GM18858 (cell line): Measurements from ENCODE around the gene BICRA.
"Not testable (repeated sequence)": the region's sequence is repeated elsewhere in the genome, so short reads cannot be mapped to it uniquely, and the experiment has no call there.

Source experiments
- ATAC-seq: cut with Tn5 transposase; IDR thresholded peaks from one replicate; pipeline ENCODE4 v1.9.1; 2021; ENCODE audit not compliant: unreplicated experiment

Gene BICRA

DNA sequence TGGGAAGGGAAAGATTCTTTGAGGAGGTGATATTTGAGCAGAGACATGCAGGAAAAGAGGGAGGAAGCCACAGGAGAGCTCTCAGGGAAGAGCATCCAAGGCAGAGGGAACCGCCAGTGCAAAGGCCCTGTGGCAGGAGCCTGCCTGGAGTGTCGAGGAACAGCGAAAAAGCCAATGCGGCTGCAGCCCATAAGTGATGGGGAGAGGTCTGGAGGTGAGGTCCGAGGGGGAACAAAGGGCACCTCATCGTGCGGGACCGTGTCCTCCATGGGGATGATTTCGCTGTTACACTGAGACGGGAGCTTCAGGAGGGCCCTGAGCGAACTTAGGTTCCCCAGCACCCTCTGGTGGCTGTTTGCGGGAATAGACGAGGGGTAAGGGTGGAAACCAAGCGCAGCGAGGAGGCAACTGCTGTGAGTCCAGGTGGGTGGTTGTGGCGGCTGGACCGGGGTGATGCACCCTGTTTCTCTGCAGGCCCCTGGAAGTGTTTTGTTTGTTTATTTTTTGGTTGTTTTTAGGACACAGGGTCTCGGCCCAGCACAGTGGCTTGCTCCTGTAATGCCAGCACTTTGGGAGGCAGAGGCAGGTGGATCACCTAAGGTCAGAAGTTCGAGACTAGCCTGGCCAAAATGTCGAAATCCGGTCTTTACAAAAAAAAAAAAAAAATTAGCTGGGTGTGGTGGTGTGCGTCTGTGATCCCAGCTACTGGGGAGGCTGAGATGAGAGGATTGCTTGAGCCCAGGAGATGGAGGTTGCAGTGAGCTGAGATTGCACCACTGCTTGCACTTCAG is 98.4 kb downstream of the BICRA start:
- no peak for ATAC-seq

DNA sequence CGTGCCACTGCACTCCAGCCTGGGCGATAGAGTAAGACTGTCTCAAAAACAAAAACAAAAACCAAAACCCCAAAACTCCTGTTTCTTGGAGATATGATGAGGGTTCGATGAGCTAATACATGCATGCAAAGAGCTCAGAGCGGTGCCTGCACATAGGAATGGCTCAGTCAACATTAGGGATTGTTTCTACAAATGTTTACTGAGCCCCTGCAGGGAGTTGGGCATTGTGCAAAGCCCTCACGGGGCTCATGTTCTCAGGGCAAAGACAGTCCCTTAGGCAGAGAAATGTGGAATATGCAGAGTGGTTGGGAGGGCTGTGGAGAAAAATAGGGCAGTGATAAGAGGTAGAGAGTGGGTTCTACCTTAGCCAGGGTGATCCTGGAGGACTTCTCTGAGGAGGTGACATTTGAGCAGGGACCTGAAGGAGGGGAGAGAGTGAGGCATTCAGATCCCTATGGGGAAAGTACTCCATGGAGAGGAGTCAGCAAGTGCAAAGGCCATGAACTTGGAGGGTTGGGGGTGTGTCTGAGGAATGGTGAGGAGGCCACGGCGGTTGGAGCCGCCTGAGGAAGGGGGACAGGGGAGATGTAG is 102.8 kb downstream of the BICRA start:
- no peak for ATAC-seq

DNA sequence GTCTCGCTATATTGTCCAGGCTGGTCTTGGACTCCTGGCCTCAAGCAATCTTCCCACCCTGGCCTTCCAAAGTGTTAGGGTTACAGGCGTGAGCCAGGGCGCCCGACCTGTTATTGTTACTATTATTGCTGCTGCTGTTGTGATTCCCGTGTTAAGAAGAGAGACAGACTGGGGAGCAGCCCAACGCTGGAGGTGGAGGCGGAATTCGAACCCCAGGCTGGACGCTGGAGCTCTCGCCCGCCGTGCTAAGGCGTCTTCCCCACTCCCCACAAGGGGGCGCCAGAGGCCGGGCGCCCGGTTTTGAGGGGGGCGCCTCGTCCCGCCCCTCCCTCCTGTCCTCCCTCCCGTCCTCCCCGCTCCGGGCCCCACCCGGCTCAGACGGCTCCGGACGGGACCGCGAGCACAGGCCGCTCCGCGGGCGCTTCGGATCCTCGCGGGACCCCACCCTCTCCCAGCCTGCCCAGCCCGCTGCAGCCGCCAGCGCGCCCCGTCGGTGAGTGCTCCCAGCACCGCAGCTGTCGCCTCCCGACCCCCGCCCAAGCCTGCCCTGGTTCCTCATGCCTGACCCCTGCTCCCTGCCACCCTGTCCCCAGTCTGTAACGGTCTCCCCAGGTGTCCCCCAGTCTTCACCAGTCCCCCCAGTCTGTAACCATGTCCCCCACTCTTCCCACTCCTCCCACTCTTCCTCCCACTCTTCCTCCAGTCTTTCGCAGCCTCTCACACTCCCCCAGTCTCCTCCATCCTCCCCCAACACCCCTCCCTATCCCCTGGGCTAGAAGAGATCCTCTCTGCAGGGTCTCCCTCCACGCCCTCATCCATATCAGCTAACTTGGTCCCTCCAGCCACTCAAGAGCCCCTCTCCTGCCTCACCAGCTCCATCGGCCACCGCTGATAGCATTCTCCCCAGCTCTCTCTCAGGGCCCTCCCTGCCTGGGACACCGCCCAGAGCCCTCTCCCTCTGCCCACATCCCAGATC is 104.4 kb downstream of the BICRA start, which contains the start of gene EHD2:
Gene EHD2 (plus strand): TSS at position 377 of the 976 bp plus-strand sequence. CDS start 3,191 bp downstream, outside the sequence.
- no peak for ATAC-seq

DNA sequence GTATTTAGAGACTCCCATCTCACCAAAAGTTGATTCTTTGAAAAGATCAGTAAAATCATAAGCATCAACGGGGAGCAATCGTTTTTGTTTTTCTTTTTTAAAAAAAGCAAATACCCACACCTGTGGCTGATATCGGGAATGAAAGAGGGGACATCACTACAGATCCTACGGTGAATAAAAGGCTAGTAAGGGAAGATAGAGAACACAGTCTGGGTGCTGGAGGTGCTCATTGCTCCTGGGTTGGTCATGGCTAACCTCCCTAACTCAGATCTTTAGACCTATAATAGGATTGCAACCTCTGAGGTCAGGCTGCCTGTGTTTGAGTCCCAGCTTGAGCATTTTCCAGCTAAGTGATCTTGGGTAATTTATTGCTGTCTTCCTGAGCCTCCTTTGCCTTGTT is 105.4 kb downstream of the BICRA start:
- ATAC-seq, result no peak

DNA sequence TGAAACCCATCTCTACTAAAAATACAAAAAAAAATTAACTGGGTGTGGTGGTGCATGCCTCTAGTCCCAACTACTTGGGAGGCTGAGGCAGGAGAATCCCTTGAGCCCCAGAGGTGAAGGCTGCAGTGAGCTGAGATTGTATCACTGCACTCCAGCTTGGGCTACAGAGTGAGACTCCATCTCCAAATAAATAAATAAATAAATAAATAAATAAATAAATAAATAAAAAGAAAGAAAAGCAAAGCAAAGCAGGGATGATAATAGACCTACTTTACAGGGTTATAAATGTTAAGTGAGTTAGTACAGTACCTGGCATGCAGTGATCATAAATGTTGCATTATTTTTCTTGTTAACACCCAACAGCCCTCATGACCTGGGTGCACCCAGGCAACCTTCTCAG is 105.9 kb downstream of the BICRA start:
- ATAC-seq, result not testable (repeated sequence)

DNA sequence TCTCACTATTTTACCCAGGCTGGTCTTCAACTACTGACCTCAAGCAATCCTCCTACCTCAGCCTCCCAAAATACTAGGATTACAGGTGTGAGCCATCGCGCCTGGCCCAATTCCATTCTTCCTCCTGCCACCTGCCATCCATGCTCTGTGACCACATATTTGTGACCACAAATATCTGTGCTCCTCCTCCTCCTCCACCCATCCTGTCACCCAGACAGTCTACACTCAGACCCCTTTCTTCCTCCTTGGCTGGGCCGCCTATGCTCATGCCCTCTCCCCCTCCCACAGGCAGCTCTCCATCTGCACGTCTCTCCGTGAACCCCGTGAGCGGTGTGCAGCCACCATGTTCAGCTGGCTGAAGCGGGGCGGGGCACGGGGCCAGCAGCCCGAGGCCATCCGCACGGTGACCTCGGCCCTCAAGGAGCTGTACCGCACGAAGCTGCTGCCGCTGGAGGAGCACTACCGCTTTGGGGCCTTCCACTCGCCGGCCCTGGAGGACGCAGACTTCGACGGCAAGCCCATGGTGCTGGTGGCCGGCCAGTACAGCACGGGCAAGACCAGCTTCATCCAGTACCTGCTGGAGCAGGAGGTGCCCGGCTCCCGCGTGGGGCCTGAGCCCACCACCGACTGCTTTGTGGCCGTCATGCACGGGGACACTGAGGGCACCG is 107.5 kb downstream of the BICRA start:
- ATAC-seq, result no peak

DNA sequence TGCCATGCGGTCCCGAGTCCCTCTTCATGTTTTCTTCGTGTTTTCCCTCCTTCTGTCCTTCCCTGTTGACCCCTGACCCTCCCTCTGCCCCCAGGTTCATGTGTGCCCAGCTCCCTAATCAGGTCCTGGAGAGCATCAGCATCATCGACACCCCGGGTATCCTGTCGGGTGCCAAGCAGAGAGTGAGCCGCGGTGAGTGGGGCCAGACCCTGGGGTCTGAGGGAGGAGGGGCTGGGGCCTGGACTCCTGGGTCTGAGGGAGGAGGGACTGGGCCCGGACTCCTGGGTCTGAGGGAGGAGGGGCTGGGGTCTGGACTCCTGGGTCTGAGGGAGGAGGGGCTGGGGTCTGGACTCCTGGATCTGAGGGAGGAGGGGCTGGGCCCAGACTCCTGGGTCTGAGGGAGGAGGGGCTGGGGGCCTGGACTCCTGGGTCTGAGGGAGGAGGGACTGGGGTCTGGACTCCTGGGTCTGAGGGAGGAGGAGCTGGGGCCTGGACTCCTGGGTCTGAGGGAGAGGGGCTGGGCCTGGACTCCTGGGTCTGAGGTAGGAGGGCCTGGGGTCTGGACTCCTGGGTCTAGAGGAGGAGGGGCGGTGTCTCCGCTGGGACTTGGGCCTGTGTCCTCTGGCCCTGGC is 109.6 kb downstream of the BICRA start:
- not testable (repeated sequence) for ATAC-seq

DNA sequence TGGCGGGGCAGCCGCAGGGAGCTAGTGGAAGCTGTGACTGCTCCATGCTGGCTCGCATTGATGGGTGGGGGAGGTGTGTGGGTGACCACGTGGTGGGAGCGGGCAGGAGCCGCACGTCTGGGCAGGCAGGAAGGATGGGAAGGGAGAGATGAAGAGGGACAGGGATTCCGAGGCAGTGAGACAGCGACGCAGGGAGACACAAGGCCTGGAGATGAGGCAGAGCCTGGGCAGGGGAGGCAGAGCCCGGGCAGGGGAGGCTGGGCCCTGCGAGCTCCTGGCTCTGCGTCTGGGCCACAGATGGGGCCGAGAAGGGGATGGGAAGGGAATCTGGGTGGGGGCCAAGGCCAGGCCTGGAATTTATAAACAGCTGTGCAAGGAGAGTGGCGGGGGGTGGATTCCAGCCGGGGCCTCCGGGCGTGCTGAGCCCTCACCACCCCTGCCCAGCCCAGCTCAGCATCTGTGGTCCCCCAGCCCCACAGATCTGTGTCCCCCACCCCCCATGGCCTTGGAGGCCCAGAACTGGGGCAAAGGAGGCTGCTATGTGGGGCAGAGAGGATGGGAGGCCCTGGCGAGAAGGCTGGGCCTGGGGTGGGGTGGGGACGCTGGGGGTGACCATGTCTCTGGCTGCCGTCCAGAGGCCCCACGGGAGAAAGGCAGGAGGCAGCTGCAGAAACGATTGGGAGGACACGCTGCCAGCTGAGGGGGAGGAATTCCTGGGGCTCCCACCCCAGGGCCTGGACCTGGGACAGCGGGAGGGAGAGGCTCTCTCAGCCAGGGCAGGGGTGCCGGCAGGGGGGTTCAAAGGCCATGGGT is 110.3 kb downstream of the BICRA start:
- no peak for ATAC-seq

DNA sequence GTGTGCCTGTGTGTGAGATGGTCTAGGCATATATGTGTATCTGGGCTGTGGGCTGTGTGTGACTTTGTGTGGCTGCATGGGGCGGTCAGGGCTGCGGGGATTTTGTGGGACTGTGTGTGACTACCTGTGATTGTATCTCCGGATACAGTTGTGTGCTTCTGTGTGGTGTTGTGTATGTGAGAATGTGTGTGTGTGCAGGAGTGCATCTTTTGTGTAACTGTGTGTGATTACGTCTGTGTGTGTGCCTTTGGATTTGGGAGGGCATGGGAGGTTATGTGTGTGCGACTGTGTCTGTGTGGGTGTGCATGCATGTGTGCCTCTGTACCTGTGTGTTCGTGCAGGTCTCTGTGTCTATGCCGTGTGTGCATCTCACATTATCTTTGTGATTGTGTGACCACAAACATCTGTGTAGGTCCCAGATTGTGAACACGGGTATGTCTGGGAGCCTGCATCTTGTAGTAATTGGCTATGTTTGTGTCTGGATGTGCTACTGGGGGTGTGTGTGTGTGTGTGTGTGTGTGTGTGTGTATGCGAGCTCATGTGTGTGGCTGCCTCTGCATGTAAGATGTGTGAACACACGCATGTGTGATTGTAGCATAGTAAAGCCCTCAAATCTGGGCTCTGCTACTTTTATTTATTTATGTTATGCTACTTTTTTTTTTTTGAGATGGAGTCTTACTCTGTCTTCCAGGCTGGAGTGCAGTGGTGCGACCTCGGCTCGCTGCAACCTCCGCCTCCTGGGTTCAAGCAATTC is 111.9 kb downstream of the BICRA start:
- ATAC-seq, result no peak

DNA sequence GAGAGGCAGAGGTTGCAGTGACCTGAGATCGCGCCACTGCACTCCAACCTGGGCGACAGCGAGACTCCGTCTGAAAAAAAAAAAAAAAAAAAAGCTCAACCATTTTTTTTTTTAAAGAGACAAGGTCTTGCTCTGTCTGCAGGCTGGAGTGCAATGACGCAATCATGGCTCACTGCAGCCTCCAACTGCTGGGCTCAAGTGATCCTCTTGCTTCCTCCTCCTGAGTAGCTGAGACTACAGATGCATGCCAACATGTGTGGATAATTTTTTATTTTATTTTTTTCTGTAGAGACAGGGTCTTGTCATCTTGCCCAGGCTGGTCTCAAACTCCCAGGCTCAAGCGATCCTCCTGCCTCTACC is 114.6 kb downstream of the BICRA start:
- ATAC-seq, result no peak

DNA sequence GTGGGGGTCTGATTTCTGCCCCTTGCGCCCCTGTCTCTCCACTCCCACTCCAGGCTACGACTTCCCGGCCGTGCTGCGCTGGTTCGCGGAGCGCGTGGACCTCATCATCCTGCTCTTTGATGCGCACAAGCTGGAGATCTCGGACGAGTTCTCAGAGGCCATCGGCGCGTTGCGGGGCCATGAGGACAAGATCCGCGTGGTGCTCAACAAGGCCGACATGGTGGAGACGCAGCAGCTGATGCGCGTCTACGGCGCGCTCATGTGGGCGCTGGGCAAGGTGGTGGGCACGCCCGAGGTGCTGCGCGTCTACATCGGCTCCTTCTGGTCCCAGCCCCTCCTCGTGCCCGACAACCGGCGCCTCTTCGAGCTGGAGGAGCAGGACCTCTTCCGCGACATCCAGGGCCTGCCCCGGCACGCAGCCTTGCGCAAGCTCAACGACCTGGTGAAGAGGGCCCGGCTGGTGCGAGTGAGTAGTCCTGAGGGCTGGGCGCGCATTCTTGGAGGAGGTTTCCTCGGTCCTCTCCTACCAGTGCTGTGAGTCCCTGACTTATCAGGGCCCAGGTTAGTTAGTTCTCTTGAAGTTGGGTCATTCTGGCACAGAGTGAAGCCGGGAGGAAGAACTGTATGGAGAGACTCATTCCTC is 116.9 kb downstream of the BICRA start:
- ATAC-seq, result no peak

DNA sequence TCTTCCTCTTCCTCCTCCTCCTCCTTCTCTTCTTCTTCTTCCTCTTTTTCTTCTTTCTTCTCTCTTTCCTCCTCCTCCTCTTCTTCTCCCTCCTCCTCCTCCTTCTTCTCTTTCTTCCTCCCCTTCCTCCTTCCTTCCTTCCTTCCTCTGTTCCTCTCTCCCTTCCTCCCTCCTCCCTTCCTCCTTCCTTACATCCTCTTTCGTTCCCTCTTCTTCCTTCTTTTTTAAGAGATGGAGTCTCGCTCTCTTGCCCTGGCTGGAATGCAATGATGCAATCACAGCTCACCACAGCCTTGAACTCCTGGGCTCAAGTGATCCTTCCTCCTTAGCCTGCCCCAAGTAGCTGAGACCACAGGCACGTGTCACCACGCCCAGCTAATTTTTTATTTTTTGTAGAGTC is 117.5 kb downstream of the BICRA start:
- ATAC-seq, result no peak

DNA sequence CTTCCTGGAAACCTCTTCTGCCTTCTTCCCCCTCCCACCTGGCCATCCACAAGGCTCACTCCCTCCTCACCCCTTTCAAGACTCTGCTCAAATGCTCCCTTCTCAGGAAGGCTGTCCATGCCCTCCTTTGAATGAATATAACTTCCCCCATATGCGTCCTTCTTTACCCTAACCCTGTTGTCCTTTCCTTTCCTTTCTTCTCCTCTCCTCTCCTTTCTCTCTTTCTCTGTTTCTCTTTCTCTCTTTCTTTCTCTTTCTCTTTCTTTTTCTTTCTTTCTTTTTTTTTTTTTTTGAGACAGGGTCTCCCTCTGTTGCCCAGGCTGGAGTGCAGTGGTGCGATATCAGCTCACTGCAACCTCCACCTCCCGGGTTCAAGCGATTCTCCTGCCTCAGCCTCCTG is 119.4 kb downstream of the BICRA start:
- not testable (repeated sequence) for ATAC-seq

DNA sequence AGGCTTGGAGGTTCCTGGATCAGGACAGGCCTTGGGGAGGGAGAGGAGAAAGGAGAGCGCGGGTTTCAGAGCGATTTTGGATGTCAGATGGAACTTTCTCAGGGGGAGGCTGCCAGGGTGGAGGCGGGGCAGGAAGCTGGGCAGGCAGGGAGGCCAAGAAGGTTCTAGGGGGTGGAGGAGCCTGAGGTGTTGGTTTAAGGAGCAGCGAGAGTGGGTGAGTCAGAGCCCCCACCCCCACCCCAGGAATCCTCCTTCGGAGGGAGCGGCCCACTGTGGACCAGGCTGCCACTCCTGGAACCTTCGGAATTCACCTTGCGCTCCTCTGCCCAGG is 120.5 kb downstream of the BICRA start:
- no peak for ATAC-seq

DNA sequence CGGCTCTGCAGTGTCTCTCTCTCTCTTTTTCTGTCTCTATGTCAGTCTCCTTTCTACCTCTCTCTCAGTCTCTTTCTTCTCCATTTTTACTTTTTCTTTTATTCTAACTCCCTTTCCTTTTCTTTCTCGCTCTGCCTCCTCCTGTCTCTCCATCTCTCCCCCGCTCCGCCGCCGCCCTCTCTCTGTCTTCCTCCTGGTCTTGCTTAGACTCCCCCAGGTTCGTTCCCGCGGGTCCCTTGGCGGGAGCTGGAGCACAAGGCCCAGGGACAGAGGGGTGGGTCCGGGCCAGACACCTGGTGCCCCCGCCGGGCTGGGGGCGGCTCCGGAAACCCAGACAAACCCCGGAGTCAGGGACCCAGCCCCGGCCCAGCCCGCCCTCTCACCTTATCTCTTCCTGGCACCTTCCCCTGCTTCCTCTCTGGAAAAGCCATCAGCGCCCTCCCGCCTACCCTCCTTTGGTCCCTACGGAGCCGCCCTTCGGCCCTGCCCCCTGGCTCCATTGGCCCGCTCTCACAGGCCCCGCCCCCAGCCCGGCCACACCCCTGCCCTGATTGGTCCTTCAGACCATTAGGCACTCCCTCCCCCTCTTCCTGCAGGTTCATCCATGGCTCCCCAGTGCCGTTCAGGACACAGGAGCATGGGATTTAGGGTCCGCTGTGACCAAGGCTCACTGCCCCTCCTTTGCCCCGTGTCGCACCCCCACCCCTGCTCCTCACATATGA is 121.0 kb downstream of the BICRA start:
- ATAC-seq, result no peak

DNA sequence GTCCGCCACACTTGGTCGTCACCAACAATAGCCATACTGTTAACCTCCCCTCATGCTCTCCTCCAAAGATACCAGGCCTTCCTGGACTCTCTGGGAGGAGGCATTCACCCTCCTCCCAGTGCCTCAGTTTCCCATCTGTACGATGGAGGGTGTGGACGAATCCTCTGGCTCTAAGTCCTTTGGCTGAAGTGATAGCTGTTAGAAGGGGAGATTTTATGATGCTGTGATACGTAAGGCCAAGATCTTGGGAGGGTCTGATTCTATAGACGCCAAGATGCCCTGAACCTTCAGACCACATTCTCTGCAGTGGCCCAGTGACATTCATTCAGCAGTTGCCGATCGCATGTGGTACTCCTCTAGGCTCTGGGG is 121.6 kb downstream of the BICRA start:
- ATAC-seq, result no peak

DNA sequence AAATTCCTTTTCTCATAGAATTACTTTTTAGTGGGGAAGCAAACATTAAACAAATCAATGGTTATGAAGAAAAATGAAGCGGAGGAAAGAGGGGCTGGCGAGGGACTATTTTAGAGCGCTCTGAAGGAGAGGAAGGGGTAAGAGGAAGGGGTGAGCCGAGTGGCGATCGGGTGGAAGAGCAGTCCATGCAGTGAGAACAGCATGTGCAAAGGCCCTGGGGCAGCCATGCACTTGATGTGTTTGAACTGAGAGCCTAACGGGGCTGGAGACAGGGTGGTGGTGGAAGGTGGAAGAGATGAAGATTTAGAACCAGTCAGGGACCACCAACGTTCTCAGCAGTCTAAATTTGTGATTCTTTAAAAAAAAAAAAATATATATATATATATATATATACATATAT is 122.0 kb downstream of the BICRA start:
- no peak for ATAC-seq

DNA sequence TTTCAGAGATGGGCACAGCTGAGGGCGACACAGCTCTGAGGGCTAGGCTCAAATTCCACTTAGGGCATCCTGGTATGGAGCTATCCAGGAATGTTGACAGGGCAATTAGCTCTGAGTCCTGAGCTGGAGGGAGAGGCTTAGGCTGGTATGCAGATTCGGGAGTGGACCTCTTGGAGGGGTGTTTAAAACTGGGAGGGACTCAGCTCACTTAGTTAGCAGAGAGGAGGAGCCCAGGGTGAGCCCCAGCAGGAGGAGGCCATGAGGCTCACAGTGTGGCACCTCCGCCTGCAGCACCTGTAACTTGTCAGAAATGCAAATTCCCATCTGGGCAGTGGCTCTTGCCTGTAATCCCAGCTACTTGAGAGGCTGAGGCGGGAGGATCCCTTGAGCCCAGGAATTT is 126.2 kb downstream of the BICRA start:
- ATAC-seq, result no peak
